HG02623 (cell line): ENCODE measurements around the gene RHBDF2.

Experiments
- ATAC-seq: cut with Tn5 transposase; IDR thresholded peaks from one replicate; pipeline ENCODE4 v1.9.1; 2021; ENCODE audit warnings: moderate library complexity; ENCODE audit not compliant: unreplicated experiment

The RHBDF2 gene

DNA sequence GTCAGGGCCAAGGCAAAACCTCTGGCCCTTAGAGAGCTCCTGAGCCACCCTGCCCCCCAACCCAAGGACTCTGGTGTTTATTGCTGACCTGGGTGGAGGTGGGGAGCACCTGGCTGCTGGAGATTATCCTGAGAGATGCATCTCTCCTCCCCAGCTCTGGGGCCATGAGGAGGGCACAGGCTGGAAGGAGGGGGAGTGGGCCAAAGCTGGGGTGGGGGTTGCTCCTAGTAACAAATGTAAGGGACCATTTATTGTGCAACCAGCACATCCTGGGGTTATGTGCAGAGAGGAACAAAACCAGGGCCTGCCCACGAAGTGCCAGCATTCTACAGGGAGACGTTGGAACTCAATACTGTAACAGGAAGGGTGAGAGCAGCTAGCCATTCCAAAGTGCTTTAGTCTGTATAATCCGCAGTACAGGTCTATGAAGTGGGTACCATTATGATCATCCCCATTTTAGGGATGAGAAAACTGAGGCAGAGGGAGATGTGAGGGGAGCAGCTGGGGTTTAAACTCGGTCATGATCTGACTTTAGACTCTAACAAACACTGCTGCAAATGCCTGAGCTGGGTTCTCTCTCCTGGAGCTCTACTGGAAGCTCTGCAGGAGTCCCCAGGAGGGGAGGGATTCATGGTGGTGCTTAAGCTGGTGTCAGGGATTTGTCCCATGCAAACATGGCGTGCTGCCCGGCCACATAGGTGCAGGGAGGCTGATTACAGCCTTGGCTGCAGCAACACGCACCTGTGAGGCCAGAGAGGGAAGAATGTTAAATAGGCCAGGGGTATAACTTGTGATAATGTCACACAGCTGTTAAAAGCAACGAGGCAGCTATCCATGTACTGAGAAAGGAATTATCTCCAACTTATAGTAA lies 1.4 kb upstream of the RHBDF2 start:
- ATAC-seq, result no peak

GRCh38 chr17:76501827-76502307 lies 644 bp upstream of the RHBDF2 start:
- no peak for ATAC-seq

- peak; percentile 9 for ATAC-seq
These were observed 541 bp downstream of the RHBDF2 start for GRCh38 chr17:76500747-76501017.

DNA sequence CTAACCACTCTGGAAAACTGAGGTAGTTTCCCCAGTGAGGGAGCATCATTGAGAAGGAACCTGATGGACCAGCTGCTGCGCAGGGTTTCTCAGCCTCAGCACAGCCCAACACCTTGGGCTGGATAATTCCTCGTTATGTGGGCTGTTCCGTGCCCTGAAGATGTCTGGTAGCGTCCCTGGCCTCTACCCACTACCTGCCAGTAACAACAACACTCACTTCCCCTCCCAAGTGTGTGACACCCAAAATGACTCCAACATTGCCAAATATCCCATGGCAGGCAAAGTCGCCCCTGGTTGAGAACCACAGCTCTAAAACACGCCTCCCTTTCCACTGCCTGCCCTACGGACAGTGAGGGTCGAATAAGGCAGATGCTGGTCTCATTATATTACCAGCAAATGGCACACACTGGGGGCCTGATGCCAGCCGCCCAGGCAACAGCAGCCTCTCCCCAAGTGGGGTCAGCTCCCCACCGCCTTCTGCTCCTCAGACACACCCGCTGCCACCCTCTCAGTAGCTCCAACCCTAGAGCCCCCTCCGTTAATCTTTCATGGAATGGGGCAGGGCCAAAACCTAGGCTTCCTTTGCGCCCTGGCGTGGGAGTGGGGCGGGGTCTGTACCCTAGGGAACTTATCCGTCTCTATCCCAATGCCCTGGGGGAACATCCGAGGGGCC lies 1.0 kb downstream of the RHBDF2 start:
- ATAC-seq, result no peak

- no peak for ATAC-seq
These were observed 2.0 kb downstream of the RHBDF2 start for GRCh38 chr17:76499267-76499667.

DNA sequence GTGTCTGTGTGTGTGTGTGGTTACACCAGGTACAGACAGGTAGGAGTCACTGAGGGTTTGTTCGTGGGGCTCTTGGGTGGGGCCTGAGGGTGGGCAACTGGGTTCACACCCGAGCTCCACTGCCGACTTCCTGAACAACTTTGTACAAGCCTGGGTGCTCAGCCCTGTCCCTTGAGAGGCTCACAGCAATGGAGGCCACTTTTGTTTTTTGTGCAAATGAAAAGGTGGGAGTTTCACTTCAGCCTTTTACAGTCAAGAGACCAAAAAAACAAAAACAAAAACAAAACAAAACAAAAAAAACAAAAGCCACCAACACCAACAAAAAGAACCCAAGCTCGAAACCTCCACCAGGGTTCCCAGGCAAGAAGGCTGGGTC lies 2.4 kb downstream of the RHBDF2 start:
- no peak for ATAC-seq

DNA sequence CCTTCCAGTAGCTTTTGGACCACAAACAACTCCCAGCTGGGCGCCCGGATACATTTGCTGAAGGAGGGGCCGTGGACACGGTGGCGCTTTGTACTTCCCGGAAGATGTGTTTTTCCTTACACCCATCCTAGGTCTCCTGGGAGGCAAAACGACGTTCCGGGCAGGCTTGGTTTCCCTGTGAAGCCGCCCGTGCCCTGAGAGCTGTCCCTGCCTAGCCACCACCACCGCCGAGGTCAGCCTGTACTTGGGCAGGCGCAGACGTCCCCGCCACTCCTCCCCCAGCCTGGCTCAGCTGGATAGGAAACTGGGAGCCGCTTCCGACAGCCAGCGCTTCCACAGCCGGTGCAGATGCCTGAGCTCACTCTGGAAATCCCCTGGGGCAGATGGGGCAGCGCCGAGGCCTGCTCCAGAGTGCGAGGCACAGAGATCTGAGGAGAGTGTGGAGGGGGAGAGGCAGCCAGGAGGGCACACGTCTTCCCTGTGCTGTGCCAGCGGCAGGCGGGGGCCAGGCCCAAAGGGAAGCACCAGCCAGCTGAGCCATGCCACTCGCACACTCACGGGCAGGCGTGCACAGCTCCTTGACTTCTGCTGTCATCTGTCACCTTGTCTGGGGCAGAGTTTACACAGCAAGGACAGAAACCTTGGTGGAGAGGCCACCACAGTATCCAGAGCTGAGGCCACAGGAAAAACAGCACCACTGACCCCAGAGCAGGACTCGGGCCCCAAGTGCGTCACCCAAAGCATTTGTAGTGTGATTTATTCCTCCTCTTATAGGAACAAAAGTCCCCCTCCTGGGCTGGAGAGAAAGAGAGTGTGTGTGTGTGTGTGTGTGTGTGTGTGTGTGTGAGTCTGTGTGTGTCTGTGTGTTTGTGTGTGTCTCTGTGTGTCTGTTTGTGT lies 3.0 kb downstream of the RHBDF2 start:
- ATAC-seq, result no peak

DNA sequence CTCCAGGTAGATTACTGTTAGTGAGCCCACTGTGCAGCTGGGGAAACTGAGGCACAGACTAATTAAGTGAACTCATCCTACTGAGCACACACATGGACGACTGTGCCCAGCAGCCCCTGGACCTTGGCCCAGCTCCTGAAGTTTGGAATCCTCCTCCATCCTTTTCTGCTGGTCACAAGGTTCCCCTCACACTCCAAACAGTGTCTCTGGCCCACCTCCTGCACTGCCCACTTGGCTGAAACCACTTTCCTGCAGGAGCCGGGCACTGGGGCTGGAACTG lies 3.6 kb downstream of the RHBDF2 start:
- ATAC-seq, result no peak

- no peak for ATAC-seq
These were observed 4.8 kb downstream of the RHBDF2 start for GRCh38 chr17:76496464-76496863.

- ATAC-seq, result no peak
These were observed 5.4 kb downstream of the RHBDF2 start for GRCh38 chr17:76495663-76496400.

DNA sequence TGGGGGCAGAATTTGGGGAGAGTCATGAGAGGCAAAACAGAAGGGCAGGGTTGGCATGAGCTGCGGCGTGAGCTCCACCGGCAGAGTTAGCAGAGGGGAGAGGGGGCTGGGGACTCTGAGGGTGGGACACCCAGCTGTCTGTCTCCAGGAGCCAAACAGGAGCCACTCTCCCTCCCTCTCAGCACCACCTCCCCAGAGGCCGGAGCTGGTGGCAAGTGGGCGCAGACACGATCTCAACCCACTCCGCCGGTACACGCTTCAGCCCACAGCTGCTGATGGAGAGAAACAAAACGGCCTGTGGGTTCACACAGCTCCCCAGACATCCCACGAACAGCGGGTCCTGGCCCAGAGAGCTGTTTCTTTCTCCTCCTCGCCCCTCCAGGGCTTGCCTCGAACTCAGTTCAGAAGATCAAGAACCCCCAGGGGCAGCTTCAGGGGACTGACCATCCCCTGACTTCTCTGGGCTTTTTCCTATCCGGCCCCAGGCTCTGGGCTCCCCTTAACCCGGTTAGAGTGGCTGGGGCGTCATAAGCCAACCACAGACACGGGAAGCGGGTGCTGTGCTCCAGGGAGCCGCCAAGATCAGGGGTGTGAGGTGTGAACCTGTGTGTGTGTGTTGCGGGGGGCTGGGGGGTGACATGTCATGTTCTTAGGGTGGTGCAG lies 7.6 kb downstream of the RHBDF2 start:
- no peak for ATAC-seq

- ATAC-seq, result peak; percentile 35
These were observed 8.2 kb downstream of the RHBDF2 start for GRCh38 chr17:76492989-76493501.

DNA sequence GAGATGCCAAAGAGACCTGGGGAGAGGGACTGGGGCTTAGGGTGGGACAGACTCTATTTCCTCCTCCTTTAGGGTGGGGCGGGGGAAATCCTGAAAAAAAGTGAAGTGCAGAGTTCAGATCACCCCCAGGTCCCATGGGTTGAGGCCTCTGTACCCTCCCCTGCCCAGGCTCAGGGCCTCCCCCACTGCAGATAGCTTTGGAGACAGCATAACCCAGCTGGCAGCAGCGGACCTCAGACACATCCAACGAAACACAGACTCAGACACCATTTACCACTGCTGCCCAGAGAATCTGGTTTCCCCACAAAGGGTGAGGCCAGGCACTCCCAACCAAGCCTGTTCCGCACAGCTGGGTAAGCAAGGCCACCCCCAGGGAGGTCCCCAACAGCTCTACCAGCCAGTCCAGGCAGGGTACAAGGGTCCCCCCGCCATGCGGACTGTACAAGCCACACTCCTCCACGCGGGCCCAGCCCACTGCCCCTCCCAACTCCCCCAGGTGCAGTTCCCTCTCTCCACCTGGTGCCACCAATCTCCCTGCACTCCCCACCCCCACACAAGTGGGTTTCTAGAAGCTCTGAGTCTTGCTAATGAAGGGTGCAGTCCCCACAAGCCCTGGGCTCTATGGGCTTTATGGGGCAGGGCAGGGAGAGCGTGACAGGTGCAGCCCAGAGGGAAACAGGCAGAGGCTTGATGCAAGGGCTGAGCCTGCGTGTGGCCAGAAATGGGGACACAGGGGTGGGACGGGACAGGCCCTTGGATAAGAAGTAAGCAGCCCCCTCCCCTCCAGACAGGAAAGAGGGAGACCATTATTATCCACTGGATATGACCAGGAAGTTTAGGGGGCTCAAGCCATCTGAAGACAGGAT lies 8.9 kb downstream of the RHBDF2 start:
- peak; percentile 33 for ATAC-seq

DNA sequence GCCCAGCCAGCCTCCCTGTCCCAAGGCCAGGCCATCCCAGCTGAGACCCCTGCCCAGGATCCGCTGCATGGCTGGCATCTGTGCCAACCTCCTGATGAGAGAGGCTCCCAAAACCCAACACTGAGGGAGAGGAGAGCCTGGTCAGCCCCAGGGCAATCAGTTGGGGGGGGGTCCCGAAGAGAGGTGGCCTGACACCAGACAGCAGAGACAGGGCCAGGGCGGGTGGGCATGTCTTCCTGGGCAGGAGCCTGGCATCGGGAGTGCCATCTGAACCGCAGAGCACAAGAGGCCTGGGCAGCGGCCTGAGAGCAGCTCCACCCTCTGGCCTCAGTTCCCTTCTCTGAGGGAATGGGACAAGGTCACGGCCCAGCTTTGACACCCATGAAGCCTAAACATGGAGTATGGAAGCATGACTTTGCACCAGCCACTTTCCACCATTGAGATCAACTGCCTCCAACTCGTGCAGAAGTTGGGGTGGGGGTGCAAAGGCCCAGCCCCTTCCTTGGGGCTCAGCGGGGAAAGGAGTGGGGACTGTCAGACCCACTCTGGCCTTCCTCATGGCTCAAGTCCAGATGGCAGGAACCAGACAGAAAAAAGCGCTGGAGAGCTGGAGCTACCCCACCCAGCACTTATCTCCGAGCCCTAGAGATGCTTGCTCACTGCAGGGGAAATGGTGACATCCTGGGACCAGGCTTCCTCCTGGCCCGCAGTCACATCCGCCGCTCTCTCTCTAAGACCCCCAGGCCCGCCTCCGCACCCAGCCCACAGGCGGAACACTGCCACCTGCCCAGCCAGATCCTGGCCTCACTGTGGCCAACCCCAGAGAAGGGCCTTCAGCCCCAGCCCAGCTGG lies 9.7 kb downstream of the RHBDF2 start:
- peak; percentile 3 for ATAC-seq

DNA sequence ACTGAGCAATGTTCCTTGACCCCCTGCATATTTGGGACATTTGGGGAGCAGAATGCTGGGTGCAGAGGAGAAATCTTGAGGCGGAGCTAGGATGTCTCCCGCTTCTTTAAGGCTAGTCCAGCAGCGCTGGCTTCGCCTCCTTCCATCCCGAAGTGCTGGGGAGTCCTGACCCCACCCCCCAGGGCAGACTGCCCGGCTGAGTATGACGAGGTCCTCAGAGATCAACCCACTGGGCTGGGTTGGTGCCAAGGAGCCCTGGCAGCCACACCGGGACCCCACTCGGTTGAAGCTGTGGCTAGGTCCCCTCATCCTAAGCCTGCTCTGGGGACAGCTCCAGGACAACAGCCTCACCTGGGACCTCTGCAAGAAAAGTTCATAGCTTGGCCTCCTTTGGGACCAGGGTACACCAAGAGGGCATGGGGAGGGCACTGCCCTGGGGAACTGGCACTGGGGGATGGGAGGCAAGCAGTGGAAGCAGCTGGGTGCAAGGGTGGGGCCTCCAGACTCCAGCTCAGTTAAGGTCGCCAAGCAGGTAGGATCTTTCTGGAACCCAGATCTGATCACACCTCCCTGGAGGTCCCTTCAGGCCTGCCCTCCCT lies 11.0 kb downstream of the RHBDF2 start:
- no peak for ATAC-seq

- ATAC-seq, result no peak
These were observed 13.6 kb downstream of the RHBDF2 start for GRCh38 chr17:76487451-76488192.

DNA sequence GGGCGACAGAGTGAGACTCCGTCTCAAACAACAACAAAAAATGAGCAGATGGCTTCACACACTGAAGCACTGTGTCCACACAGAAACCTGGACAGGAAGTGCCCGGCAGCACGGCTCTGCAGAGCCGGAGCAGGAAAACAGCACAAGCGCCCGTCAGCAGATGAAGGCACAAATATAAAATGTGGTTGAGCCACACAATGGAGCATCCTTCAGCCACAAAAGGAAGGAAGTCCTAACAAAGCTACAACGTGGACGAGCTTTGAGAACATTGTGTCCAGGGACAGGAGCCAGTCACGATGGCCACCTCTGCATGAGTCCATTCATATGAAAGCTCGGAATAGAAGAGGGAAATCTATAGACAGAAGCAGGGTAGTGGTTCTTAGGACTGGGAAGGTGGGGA lies 15.7 kb downstream of the RHBDF2 start:
- ATAC-seq, result no peak
